ENCODE data around the gene TPRG1.

Gene TPRG1

DNA sequence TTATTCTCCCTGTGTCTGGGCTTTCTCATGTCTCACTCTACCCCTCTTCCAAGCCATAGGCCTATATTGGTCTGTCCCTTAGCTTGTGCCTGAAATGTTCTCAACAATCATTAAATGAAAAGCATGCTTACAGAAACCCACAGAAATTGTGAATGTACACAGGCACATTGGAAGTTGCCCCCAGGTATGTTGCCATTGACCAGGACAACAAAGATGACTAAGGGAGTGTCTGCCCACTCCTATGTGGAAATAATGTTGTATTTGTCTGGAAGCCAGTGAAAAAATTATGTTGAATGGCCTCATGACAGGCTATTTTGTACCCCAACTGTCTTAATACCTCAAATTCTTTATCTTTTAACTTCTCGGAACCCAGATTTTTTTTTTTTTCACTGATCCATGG lies 102.0 kb downstream of the TPRG1 start:
- Histone ChIP-seq H3K36me3 (ENCODE audit: low read length) (no peaks in the 10 kb centered on the region), H2AFZ (ENCODE audit: low read depth, low read length, severe bottlenecking) (no peak overlapping the region), H3K4me3 (ENCODE audit: insufficient read depth, low read length, poor library complexity, severe bottlenecking) (no peak overlapping the region), H3K27ac (ENCODE audit: low read depth, low read length) (no peak overlapping the region), H3K79me2 (ENCODE audit: insufficient read depth, low read length) (no peaks in the 10 kb centered on the region), H3K27me3 (ENCODE audit: low read length) (no peaks in the 10 kb centered on the region), H3K4me2 (ENCODE audit: low read depth, low read length, poor library complexity, severe bottlenecking) (no peak overlapping the region), H3K9ac (ENCODE audit: low read length) (no peak overlapping the region), H3K9me2 (replicated peaks; ENCODE audit: insufficient read depth, low read length) (no peaks in the 10 kb centered on the region), H4K20me1 (ENCODE audit: low read depth, low read length) (no peaks in the 10 kb centered on the region), H3F3A (ENCODE audit: insufficient read depth) (no peaks in the 10 kb centered on the region), H3K9me3 (ENCODE audit: insufficient read depth, low read length) (no peaks in the 10 kb centered on the region)
- no peak for TF ChIP-seq EZH2phosphoT487 (conservative IDR thresholded peaks at IDR 0.05; ENCODE audit: low read length)
- TF ChIP-seq, protein P1, sequence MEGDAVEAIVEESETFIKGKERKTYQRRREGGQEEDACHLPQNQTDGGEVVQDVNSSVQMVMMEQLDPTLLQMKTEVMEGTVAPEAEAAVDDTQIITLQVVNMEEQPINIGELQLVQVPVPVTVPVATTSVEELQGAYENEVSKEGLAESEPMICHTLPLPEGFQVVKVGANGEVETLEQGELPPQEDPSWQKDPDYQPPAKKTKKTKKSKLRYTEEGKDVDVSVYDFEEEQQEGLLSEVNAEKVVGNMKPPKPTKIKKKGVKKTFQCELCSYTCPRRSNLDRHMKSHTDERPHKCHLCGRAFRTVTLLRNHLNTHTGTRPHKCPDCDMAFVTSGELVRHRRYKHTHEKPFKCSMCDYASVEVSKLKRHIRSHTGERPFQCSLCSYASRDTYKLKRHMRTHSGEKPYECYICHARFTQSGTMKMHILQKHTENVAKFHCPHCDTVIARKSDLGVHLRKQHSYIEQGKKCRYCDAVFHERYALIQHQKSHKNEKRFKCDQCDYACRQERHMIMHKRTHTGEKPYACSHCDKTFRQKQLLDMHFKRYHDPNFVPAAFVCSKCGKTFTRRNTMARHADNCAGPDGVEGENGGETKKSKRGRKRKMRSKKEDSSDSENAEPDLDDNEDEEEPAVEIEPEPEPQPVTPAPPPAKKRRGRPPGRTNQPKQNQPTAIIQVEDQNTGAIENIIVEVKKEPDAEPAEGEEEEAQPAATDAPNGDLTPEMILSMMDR (IDR thresholded peaks at IDR 0.05; ENCODE audit: insufficient read depth, low read length, poor library complexity, severe bottlenecking) = no peak

DNA sequence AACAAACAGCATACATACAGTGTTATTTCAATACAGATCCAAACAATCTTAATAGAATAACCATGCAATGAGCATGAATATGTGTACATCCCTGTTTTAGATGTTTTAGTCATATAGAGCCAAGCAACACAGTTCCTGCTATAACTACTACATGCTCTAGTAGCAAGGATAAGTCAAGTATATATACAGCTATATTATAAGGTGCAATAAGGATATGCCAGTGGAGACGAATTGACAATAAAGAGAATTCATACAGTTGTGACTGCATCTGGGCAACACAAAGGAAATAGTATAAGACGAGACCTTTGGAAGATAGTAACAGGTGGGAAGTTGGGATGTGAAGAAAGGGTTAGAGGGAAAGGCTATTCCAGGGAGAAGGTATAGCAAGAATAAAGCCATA lies 103.4 kb downstream of the TPRG1 start:
- Histone ChIP-seq H2AFZ (ENCODE audit: low read depth, low read length, severe bottlenecking) (no peak overlapping the region), H3K9me2 (replicated peaks; ENCODE audit: insufficient read depth, low read length) (no peaks in the 10 kb centered on the region), H3K27ac (ENCODE audit: low read depth, low read length) (no peak overlapping the region), H3K9ac (ENCODE audit: low read length) (no peak overlapping the region), H3K27me3 (ENCODE audit: low read length) (no peaks in the 10 kb centered on the region), H3K4me3 (ENCODE audit: insufficient read depth, low read length, poor library complexity, severe bottlenecking) (no peak overlapping the region), H3K79me2 (ENCODE audit: insufficient read depth, low read length) (no peaks in the 10 kb centered on the region), H3K4me2 (ENCODE audit: low read depth, low read length, poor library complexity, severe bottlenecking) (no peak overlapping the region), H3F3A (ENCODE audit: insufficient read depth) (no peaks in the 10 kb centered on the region), H3K9me3 (ENCODE audit: insufficient read depth, low read length) (no peaks in the 10 kb centered on the region), H4K20me1 (ENCODE audit: low read depth, low read length) (no peaks in the 10 kb centered on the region), H3K36me3 (ENCODE audit: low read length) (no peaks in the 10 kb centered on the region)
- TF ChIP-seq, protein P1 (IDR thresholded peaks at IDR 0.05; ENCODE audit: insufficient read depth, low read length, poor library complexity, severe bottlenecking) = no peak
- no peak for TF ChIP-seq EZH2phosphoT487 (conservative IDR thresholded peaks at IDR 0.05; ENCODE audit: low read length)

DNA sequence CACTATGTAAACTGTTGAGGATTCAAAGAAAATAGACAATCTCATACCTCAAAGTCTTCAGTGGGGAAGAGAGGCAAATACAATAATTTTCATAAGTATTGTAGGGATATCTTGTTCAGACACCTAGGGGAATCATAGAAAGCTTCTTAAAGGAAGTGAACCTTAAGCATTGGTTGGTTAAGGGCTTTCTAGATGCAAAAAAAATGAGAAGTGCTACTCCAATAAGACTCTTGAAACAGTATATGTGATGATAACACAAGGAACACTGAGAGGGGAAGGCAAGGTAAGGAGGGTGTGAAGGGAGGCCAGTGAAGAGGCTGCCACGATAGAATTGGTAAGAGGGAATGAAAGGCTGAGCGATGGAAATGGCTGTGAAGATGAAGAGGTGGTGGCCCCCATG lies 104.1 kb downstream of the TPRG1 start:
- no peaks in the 10 kb centered on the region for H3K36me3 ChIP-seq (ENCODE audit: low read length)
- no peak overlapping the region for H3K27ac ChIP-seq (ENCODE audit: low read depth, low read length)
- H3F3A ChIP-seq (ENCODE audit: insufficient read depth) = no peaks in the 10 kb centered on the region
- no peak overlapping the region for H2AFZ ChIP-seq (ENCODE audit: low read depth, low read length, severe bottlenecking)
- no peaks in the 10 kb centered on the region for H3K79me2 ChIP-seq (ENCODE audit: insufficient read depth, low read length)
- H3K4me3 ChIP-seq (ENCODE audit: insufficient read depth, low read length, poor library complexity, severe bottlenecking) = no peak overlapping the region
- no peak overlapping the region for H3K9ac ChIP-seq (ENCODE audit: low read length)
- H3K4me2 ChIP-seq (ENCODE audit: low read depth, low read length, poor library complexity, severe bottlenecking) = no peak overlapping the region
- H4K20me1 ChIP-seq (ENCODE audit: low read depth, low read length) = no peaks in the 10 kb centered on the region
- no peaks in the 10 kb centered on the region for H3K9me3 ChIP-seq (ENCODE audit: insufficient read depth, low read length)
- no peaks in the 10 kb centered on the region for H3K9me2 ChIP-seq (replicated peaks; ENCODE audit: insufficient read depth, low read length)
- TF ChIP-seq, protein P1 (IDR thresholded peaks at IDR 0.05; ENCODE audit: insufficient read depth, low read length, poor library complexity, severe bottlenecking) = no peak
- TF ChIP-seq EZH2phosphoT487 (conservative IDR thresholded peaks at IDR 0.05; ENCODE audit: low read length) = no peak
- H3K27me3 ChIP-seq (ENCODE audit: low read length) = no peaks in the 10 kb centered on the region

Data from SU-DHL-6 (cell line).